ENCODE measurements around the gene PDE7B.

The PDE7B gene

GRCh38 chr6:135866445-135867123, 15.1 kb downstream of the PDE7B start:
- no peaks in the 10 kb centered on the region for H3K9me3 ChIP-seq (ENCODE audit: control insufficient read depth, low read length)
- no peak overlapping the region for H3K4me3 ChIP-seq (ENCODE audit: insufficient read depth, low read depth, low read length)
- 84 to 88% methylated on average over 3 to 5 of the region's 7 CpGs for WGBS, 2 experiments
- no peaks in the 10 kb centered on the region for H3K4me1 ChIP-seq (ENCODE audit: control insufficient read depth, insufficient read depth, low read length)
- H3K36me3 ChIP-seq (ENCODE audit: control insufficient read depth, insufficient read depth, low read length) = no peaks in the 10 kb centered on the region
- no peaks in the 10 kb centered on the region for H3K27me3 ChIP-seq (ENCODE audit: control insufficient read depth, insufficient read depth, low read length, poor library complexity, severe bottlenecking)
- no peak overlapping the region for H3K27ac ChIP-seq (ENCODE audit: insufficient read depth, low read depth, low read length, poor library complexity, severe bottlenecking)

GRCh38 chr6:135867332-135867731, 15.8 kb downstream of the PDE7B start:
- 90 to 93% methylated on average over 1 to 4 of the region's 6 CpGs for WGBS, 2 experiments
- H3K27ac ChIP-seq (ENCODE audit: insufficient read depth, low read depth, low read length, poor library complexity, severe bottlenecking) = no peak overlapping the region
- H3K4me3 ChIP-seq (ENCODE audit: insufficient read depth, low read depth, low read length) = no peak overlapping the region
- H3K4me1 ChIP-seq (ENCODE audit: control insufficient read depth, insufficient read depth, low read length) = no peaks in the 10 kb centered on the region
- no peaks in the 10 kb centered on the region for H3K36me3 ChIP-seq (ENCODE audit: control insufficient read depth, insufficient read depth, low read length)
- H3K27me3 ChIP-seq (ENCODE audit: control insufficient read depth, insufficient read depth, low read length, poor library complexity, severe bottlenecking) = no peaks in the 10 kb centered on the region
- H3K9me3 ChIP-seq (ENCODE audit: control insufficient read depth, low read length) = no peaks in the 10 kb centered on the region

- Histone ChIP-seq H3K4me1 (ENCODE audit: control insufficient read depth, insufficient read depth, low read length) (no peaks in the 10 kb centered on the region), H3K9me3 (ENCODE audit: control insufficient read depth, low read length) (no peaks in the 10 kb centered on the region), H3K27ac (ENCODE audit: insufficient read depth, low read depth, low read length, poor library complexity, severe bottlenecking) (no peak overlapping the region), H3K27me3 (ENCODE audit: control insufficient read depth, insufficient read depth, low read length, poor library complexity, severe bottlenecking) (no peaks in the 10 kb centered on the region), H3K36me3 (ENCODE audit: control insufficient read depth, insufficient read depth, low read length) (no peaks in the 10 kb centered on the region), H3K4me3 (ENCODE audit: insufficient read depth, low read depth, low read length) (no peak overlapping the region)
- WGBS, 2 experiments = 91 to 96% methylated on average over 4 of the region's 4 CpGs
These were observed 18.4 kb downstream of the PDE7B start for GRCh38 chr6:135869857-135870256.

GRCh38 chr6:135870722-135871121, 19.2 kb downstream of the PDE7B start:
- Histone ChIP-seq H3K27me3 (ENCODE audit: control insufficient read depth, insufficient read depth, low read length, poor library complexity, severe bottlenecking) (no peaks in the 10 kb centered on the region), H3K9me3 (ENCODE audit: control insufficient read depth, low read length) (no peaks in the 10 kb centered on the region), H3K27ac (ENCODE audit: insufficient read depth, low read depth, low read length, poor library complexity, severe bottlenecking) (no peak overlapping the region), H3K4me3 (ENCODE audit: insufficient read depth, low read depth, low read length) (no peak overlapping the region), H3K4me1 (ENCODE audit: control insufficient read depth, insufficient read depth, low read length) (no peaks in the 10 kb centered on the region), H3K36me3 (ENCODE audit: control insufficient read depth, insufficient read depth, low read length) (no peaks in the 10 kb centered on the region)
- WGBS, 2 experiments = 88 to 90% methylated on average over 2 of the region's 2 CpGs

- Histone ChIP-seq H3K4me3 (ENCODE audit: insufficient read depth, low read depth, low read length) (no peak overlapping the region), H3K36me3 (ENCODE audit: control insufficient read depth, insufficient read depth, low read length) (no peaks in the 10 kb centered on the region), H3K4me1 (ENCODE audit: control insufficient read depth, insufficient read depth, low read length) (no peaks in the 10 kb centered on the region), H3K9me3 (ENCODE audit: control insufficient read depth, low read length) (no peaks in the 10 kb centered on the region), H3K27ac (ENCODE audit: insufficient read depth, low read depth, low read length, poor library complexity, severe bottlenecking) (no peak overlapping the region), H3K27me3 (ENCODE audit: control insufficient read depth, insufficient read depth, low read length, poor library complexity, severe bottlenecking) (no peaks in the 10 kb centered on the region)
- 89 to 94% methylated on average over 1 of the region's 1 CpG for WGBS, 2 experiments
These were observed 19.8 kb downstream of the PDE7B start for GRCh38 chr6:135871296-135871695.

- 100% methylated on average over 1 of the region's 1 CpG for WGBS, 2 experiments
- Histone ChIP-seq H3K27ac (ENCODE audit: insufficient read depth, low read depth, low read length, poor library complexity, severe bottlenecking) (no peak overlapping the region), H3K27me3 (ENCODE audit: control insufficient read depth, insufficient read depth, low read length, poor library complexity, severe bottlenecking) (no peaks in the 10 kb centered on the region), H3K4me1 (ENCODE audit: control insufficient read depth, insufficient read depth, low read length) (no peaks in the 10 kb centered on the region), H3K36me3 (ENCODE audit: control insufficient read depth, insufficient read depth, low read length) (no peaks in the 10 kb centered on the region), H3K4me3 (ENCODE audit: insufficient read depth, low read depth, low read length) (no peak overlapping the region), H3K9me3 (ENCODE audit: control insufficient read depth, low read length) (no peaks in the 10 kb centered on the region)
These were observed 20.4 kb downstream of the PDE7B start for GRCh38 chr6:135871878-135872277.

GRCh38 chr6:135875446-135875845, 23.9 kb downstream of the PDE7B start:
- no peak overlapping the region for H3K27ac ChIP-seq (ENCODE audit: insufficient read depth, low read depth, low read length, poor library complexity, severe bottlenecking)
- H3K4me1 ChIP-seq (ENCODE audit: control insufficient read depth, insufficient read depth, low read length) = no peaks in the 10 kb centered on the region
- H3K27me3 ChIP-seq (ENCODE audit: control insufficient read depth, insufficient read depth, low read length, poor library complexity, severe bottlenecking) = no peaks in the 10 kb centered on the region
- no peak overlapping the region for H3K4me3 ChIP-seq (ENCODE audit: insufficient read depth, low read depth, low read length)
- 95% methylated on average over 2 of the region's 2 CpGs; no CpG with 5 or more reads in 1 of the 2 experiments for WGBS, 2 experiments
- H3K9me3 ChIP-seq (ENCODE audit: control insufficient read depth, low read length) = no peaks in the 10 kb centered on the region
- no peaks in the 10 kb centered on the region for H3K36me3 ChIP-seq (ENCODE audit: control insufficient read depth, insufficient read depth, low read length)

GRCh38 chr6:135876058-135876457, 24.6 kb downstream of the PDE7B start:
- Histone ChIP-seq H3K9me3 (ENCODE audit: control insufficient read depth, low read length) (no peaks in the 10 kb centered on the region), H3K4me1 (ENCODE audit: control insufficient read depth, insufficient read depth, low read length) (no peaks in the 10 kb centered on the region), H3K4me3 (ENCODE audit: insufficient read depth, low read depth, low read length) (no peak overlapping the region), H3K36me3 (ENCODE audit: control insufficient read depth, insufficient read depth, low read length) (no peaks in the 10 kb centered on the region), H3K27ac (ENCODE audit: insufficient read depth, low read depth, low read length, poor library complexity, severe bottlenecking) (no peak overlapping the region), H3K27me3 (ENCODE audit: control insufficient read depth, insufficient read depth, low read length, poor library complexity, severe bottlenecking) (no peaks in the 10 kb centered on the region)
- 95 to 98% methylated on average over 4 of the region's 4 CpGs for whole genome bisulfite sequencing, 2 experiments

GRCh38 chr6:135877666-135878065, 26.2 kb downstream of the PDE7B start:
- Histone ChIP-seq H3K36me3 (ENCODE audit: control insufficient read depth, insufficient read depth, low read length) (no peaks in the 10 kb centered on the region), H3K9me3 (ENCODE audit: control insufficient read depth, low read length) (no peaks in the 10 kb centered on the region)
- 77 to 79% methylated on average over 6 of the region's 6 CpGs for WGBS, 2 experiments

GRCh38 chr6:135880066-135880972, 28.8 kb downstream of the PDE7B start:
- Histone ChIP-seq H3K4me1 (ENCODE audit: control insufficient read depth, insufficient read depth, low read length) (no peaks in the 10 kb centered on the region), H3K4me3 (ENCODE audit: insufficient read depth, low read depth, low read length) (no peak overlapping the region), H3K27ac (ENCODE audit: insufficient read depth, low read depth, low read length, poor library complexity, severe bottlenecking) (no peak overlapping the region), H3K36me3 (ENCODE audit: control insufficient read depth, insufficient read depth, low read length) (no peaks in the 10 kb centered on the region), H3K9me3 (ENCODE audit: control insufficient read depth, low read length) (no peaks in the 10 kb centered on the region), H3K27me3 (ENCODE audit: control insufficient read depth, insufficient read depth, low read length, poor library complexity, severe bottlenecking) (no peaks in the 10 kb centered on the region)
- 92 to 97% methylated on average over 5 to 6 of the region's 7 CpGs for WGBS, 2 experiments

More at GRCh38 chr6:135877666-135878065, 26.2 kb downstream of the PDE7B start:
- Histone ChIP-seq H3K27ac (ENCODE audit: insufficient read depth, low read depth, low read length, poor library complexity, severe bottlenecking) (no peak overlapping the region), H3K4me3 (ENCODE audit: insufficient read depth, low read depth, low read length) (no peak overlapping the region), H3K4me1 (ENCODE audit: control insufficient read depth, insufficient read depth, low read length) (no peaks in the 10 kb centered on the region), H3K27me3 (ENCODE audit: control insufficient read depth, insufficient read depth, low read length, poor library complexity, severe bottlenecking) (no peaks in the 10 kb centered on the region)
